ENCODE results near the gene PIGZ. TPM values are rescaled to one million over a fixed set of nuclear protein-coding genes. Genes with fewer than 3 reads are reported as not detected.

Gene PIGZ
- total and polyA plus RNA-seq, 4 donors = 0.99 to 2.4 (median 1.6) TPM

- no peak overlapping the region for H3K9ac ChIP-seq (ENCODE audit: low read depth in 1 of 2, low read length in 2 of 2)
- DNase-seq (ENCODE audit: low spot score) = no peak
- H3K36me3 ChIP-seq (ENCODE audit: control insufficient read depth in 4 of 4, insufficient read depth in 3 of 4, low read depth in 1 of 4, low read length in 3 of 4) = peaks cover 4 to 20% (median 9%) of the 10 kb centered on the region in 4 donors
- TF ChIP-seq RAD21 (IDR thresholded peaks at IDR 0.05) = no peak
- TF ChIP-seq HNF4G (IDR thresholded peaks at IDR 0.05) = no peak
- no peak for TF ChIP-seq HNF4A (conservative IDR thresholded peaks at IDR 0.05)
- TF ChIP-seq YY1 (IDR thresholded peaks at IDR 0.05) = no peak
- no peak for TF ChIP-seq TAF1 (conservative IDR thresholded peaks at IDR 0.05)
- no peak for TF ChIP-seq FOXA1 (IDR thresholded peaks at IDR 0.05)
- TF ChIP-seq RXRA (IDR thresholded peaks at IDR 0.05) = no peak
- no peak for TF ChIP-seq FOXA2 (IDR thresholded peaks at IDR 0.05)
- TF ChIP-seq SP1 (IDR thresholded peaks at IDR 0.05) = no peak
- no peak for TF ChIP-seq MAX (IDR thresholded peaks at IDR 0.05)
- TF ChIP-seq JUND (IDR thresholded peaks at IDR 0.05) = no peak
- TF ChIP-seq NR2F2 (IDR thresholded peaks at IDR 0.05) = no peak
- no peak overlapping the region for H3K27ac ChIP-seq (ENCODE audit: low read depth in 1 of 2, low read length in 2 of 2)
- H3K27me3 ChIP-seq (ENCODE audit: control insufficient read depth in 4 of 4, insufficient read depth in 4 of 4, low read length in 3 of 4) = no peaks in the 10 kb centered on the region
- no peaks in the 10 kb centered on the region for H3K9me3 ChIP-seq (ENCODE audit: control insufficient read depth in 4 of 4, low read length in 3 of 4)
- H3K4me3 ChIP-seq (ENCODE audit: low read depth in 1 of 3, low read length in 3 of 3) = no peak overlapping the region
- H3K4me1 ChIP-seq (ENCODE audit: control insufficient read depth in 4 of 4, insufficient read depth in 4 of 4, low read length in 3 of 4) = peaks cover 2 to 6% (median 3%) of the 10 kb centered on the region in 4 donors
- WGBS = 91% methylated on average over 2 of the region's 2 CpGs
Measured at GRCh38 chr3:196918968-196919367, 49.7 kb downstream of the PIGZ start.

GRCh38 chr3:196916995-196917394, 51.6 kb downstream of the PIGZ start:
- Histone ChIP-seq H3K36me3 (ENCODE audit: control insufficient read depth in 4 of 4, insufficient read depth in 3 of 4, low read depth in 1 of 4, low read length in 3 of 4) (peaks cover 4 to 13% (median 7%) of the 10 kb centered on the region in 4 donors), H3K27me3 (ENCODE audit: control insufficient read depth in 4 of 4, insufficient read depth in 4 of 4, low read length in 3 of 4) (no peaks in the 10 kb centered on the region), H3K4me3 (ENCODE audit: low read depth in 1 of 3, low read length in 3 of 3) (no peak overlapping the region), H3K9me3 (ENCODE audit: control insufficient read depth in 4 of 4, low read length in 3 of 4) (no peaks in the 10 kb centered on the region), H3K27ac (ENCODE audit: low read depth in 1 of 2, low read length in 2 of 2) (no peak overlapping the region), H3K9ac (ENCODE audit: low read depth in 1 of 2, low read length in 2 of 2) (no peak overlapping the region), H3K4me1 (ENCODE audit: control insufficient read depth in 4 of 4, insufficient read depth in 4 of 4, low read length in 3 of 4) (peaks cover 2 to 6% (median 3%) of the 10 kb centered on the region in 4 donors)
- WGBS = 99% methylated on average over 3 of the region's 3 CpGs
- TF ChIP-seq HNF4A (conservative IDR thresholded peaks at IDR 0.05) (no peak), MAX (IDR thresholded peaks at IDR 0.05) (no peak), TAF1 (conservative IDR thresholded peaks at IDR 0.05) (no peak), GABPA (IDR thresholded peaks at IDR 0.05 in 1 of 2, conservative IDR thresholded peaks at IDR 0.05 in 1 of 2) (no peak), RAD21 (IDR thresholded peaks at IDR 0.05) (no peak), ATF3 (IDR thresholded peaks at IDR 0.05) (no peak), JUND (IDR thresholded peaks at IDR 0.05) (no peak), FOXA1 (IDR thresholded peaks at IDR 0.05) (no peak), ZBTB33 (IDR thresholded peaks at IDR 0.05) (no peak), EGR1 (IDR thresholded peaks at IDR 0.05; ENCODE audit: low read depth in 2 of 2) (no peak), RXRA (IDR thresholded peaks at IDR 0.05) (no peak), HNF4G (IDR thresholded peaks at IDR 0.05) (no peak), YY1 (IDR thresholded peaks at IDR 0.05) (no peak), REST (IDR thresholded peaks at IDR 0.05) (no peak), SP1 (IDR thresholded peaks at IDR 0.05) (no peak)
- TF ChIP-seq, protein P1, sequence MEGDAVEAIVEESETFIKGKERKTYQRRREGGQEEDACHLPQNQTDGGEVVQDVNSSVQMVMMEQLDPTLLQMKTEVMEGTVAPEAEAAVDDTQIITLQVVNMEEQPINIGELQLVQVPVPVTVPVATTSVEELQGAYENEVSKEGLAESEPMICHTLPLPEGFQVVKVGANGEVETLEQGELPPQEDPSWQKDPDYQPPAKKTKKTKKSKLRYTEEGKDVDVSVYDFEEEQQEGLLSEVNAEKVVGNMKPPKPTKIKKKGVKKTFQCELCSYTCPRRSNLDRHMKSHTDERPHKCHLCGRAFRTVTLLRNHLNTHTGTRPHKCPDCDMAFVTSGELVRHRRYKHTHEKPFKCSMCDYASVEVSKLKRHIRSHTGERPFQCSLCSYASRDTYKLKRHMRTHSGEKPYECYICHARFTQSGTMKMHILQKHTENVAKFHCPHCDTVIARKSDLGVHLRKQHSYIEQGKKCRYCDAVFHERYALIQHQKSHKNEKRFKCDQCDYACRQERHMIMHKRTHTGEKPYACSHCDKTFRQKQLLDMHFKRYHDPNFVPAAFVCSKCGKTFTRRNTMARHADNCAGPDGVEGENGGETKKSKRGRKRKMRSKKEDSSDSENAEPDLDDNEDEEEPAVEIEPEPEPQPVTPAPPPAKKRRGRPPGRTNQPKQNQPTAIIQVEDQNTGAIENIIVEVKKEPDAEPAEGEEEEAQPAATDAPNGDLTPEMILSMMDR (IDR thresholded peaks at IDR 0.05; ENCODE audit: low read depth, low read length, missing input control) = no peak
- DNase-seq (ENCODE audit: low spot score) = no peak
